Mucosa of rectum (tissue), 2 donors: ENCODE results near the gene CMTM5.
"Not testable (repeated sequence)": the region's sequence is repeated elsewhere in the genome, so short reads cannot be mapped to it uniquely, and the experiment has no call there.

ENCODE experiments used
- H3K27ac ChIP-seq, 2 donors: one replicate each; pipeline ENCODE4 v1.7.0; 2013; ENCODE audit warnings: inconsistent platforms in 2 of 2, low read depth in 2 of 2, low read length in 2 of 2
- H3K27me3 ChIP-seq, 2 donors: one replicate each; pipeline ENCODE4 v1.7.0; 2013; ENCODE audit warnings: low read length in 2 of 2; ENCODE audit not compliant: control insufficient read depth in 2 of 2, insufficient read depth in 2 of 2
- H3K36me3 ChIP-seq, 2 donors: one replicate each; pipeline ENCODE4 v1.7.0; 2013; ENCODE audit warnings: low read length in 2 of 2; ENCODE audit not compliant: control insufficient read depth in 2 of 2, insufficient read depth in 2 of 2
- H3K4me1 ChIP-seq, 2 donors: one replicate each; pipeline ENCODE4 v1.7.0; 2013; ENCODE audit warnings: low read length in 2 of 2, mild to moderate bottlenecking in 1 of 2; ENCODE audit not compliant: control insufficient read depth in 2 of 2, insufficient read depth in 2 of 2
- H3K4me3 ChIP-seq, 2 donors: one replicate each; pipeline ENCODE4 v1.7.0; 2013; ENCODE audit warnings: low read length in 2 of 2
- H3K9ac ChIP-seq, 2 donors: one replicate each; pipeline ENCODE4 v1.7.0; 2013; ENCODE audit warnings: low read length in 2 of 2, low read depth in 1 of 2, mild to moderate bottlenecking in 1 of 2
- H3K9me3 ChIP-seq, 2 donors: one replicate each; pipeline ENCODE4 v1.7.0; 2013; ENCODE audit warnings: low read length in 2 of 2; ENCODE audit not compliant: control insufficient read depth in 2 of 2
- donor health status: healthy.
- donor health status: Normal muscosa, but diverticular disease.

CMTM5 gene

DNA sequence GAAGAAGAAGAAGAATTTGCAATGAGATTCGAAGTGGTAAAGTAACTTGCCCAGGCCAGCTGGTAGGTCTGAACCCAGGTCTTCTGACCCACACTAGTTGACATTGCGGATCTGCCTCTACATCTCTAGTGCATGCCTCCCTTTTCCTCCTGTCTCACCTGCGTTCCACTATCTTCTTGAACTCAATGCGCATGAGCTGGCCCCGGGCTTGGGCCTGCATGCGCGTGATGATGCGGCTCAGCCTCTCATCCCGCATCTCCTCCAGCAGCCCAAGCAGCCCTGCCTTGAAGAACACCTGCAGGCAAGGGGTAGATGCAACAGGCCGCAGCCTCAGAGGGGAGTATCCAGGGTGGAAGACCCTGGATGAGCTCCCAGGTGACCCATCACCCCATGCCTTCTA lies 19.3 kb downstream of the CMTM5 start:
- H3K36me3 ChIP-seq, result no peaks in the 10 kb centered on the region
- no peak overlapping the region for H3K9ac ChIP-seq
- no peaks in the 10 kb centered on the region for H3K4me1 ChIP-seq
- H3K27me3 ChIP-seq, result no peaks in the 10 kb centered on the region
- no peaks in the 10 kb centered on the region for H3K9me3 ChIP-seq
- no peak overlapping the region for H3K27ac ChIP-seq
- H3K4me3 ChIP-seq, result no peak overlapping the region

- Histone ChIP-seq H3K9ac (no peak overlapping the region), H3K9me3 (no peaks in the 10 kb centered on the region), H3K27ac (no peak overlapping the region), H3K27me3 (peaks cover 0 to 3% of the 10 kb centered on the region in 2 donors), H3K36me3 (no peaks in the 10 kb centered on the region), H3K4me3 (no peak overlapping the region), H3K4me1 (no peaks in the 10 kb centered on the region)
Measured at GRCh38 chr14:23396781-23397407, 20.0 kb downstream of the CMTM5 start.

GRCh38 chr14:23398348-23398747 lies 21.5 kb downstream of the CMTM5 start:
- H3K4me3 ChIP-seq, result no peak overlapping the region
- peaks cover 0 to 3% of the 10 kb centered on the region in 2 donors for H3K27me3 ChIP-seq
- no peak overlapping the region for H3K9ac ChIP-seq
- H3K9me3 ChIP-seq, result no peaks in the 10 kb centered on the region
- H3K36me3 ChIP-seq, result no peaks in the 10 kb centered on the region
- H3K4me1 ChIP-seq, result no peaks in the 10 kb centered on the region
- H3K27ac ChIP-seq, result no peak overlapping the region

DNA sequence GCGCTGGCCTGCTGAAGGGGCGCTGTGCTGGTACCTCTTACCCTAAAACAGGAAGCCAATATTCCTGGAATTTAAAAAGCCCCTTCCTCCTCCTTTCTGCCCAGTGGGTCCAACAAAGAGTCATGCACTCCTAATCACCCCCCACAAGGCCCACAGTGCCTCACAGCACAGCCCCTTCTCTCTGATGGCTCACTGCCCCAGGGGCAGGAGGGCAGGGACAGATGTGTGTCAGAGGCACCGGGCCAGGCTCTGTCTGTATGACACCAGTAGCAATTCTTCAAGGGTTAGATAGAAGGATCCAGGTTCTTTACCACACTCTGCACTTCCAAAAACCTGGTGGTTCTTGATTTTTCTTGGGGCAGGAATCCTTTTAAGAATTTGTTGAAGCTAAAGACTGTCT lies 22.3 kb downstream of the CMTM5 start:
- Histone ChIP-seq H3K27ac (no peak overlapping the region), H3K4me3 (no peak overlapping the region), H3K36me3 (no peaks in the 10 kb centered on the region), H3K27me3 (peaks cover 0 to 6% of the 10 kb centered on the region in 2 donors), H3K9me3 (no peaks in the 10 kb centered on the region), H3K9ac (no peak overlapping the region), H3K4me1 (no peaks in the 10 kb centered on the region)

GRCh38 chr14:23399591-23399990 lies 22.7 kb downstream of the CMTM5 start:
- Histone ChIP-seq H3K27ac (no peak overlapping the region), H3K9me3 (no peaks in the 10 kb centered on the region), H3K4me3 (no peak overlapping the region), H3K27me3 (peaks cover 0 to 6% of the 10 kb centered on the region in 2 donors), H3K36me3 (no peaks in the 10 kb centered on the region), H3K9ac (no peak overlapping the region), H3K4me1 (no peaks in the 10 kb centered on the region)

DNA sequence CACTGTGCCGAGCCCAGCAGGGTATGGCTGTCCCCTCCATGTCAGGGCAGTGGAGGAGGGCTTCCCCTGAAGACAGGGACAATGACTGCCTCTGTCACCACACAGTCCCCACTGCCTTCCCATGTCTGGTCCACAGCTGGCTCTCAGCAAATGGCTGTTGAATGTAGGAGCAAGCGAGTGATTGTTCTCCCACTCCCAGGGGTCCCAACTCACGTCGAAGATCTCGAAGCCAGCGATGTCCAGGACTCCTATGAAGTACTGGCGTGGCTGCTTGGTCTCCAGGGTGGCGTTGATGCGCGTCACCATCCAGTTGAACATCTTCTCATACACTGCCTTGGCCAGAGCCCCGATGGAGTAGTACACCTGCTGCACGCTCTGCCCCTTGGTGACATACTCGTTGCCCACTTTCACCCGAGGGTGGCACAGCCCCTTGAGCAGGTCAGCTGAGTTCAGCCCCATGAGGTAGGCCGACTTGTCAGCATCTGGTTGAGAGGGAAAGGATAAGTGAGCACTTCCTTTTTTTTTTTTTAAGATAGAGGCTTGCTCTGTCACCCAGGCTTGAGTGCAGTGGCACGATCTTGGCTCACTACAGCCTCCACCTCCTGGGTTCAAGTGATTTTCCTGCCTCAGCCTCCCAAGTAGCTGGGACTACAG lies 23.8 kb downstream of the CMTM5 start:
- not testable (repeated sequence) for H3K36me3 ChIP-seq, H3K4me1 ChIP-seq, H3K4me3 ChIP-seq, H3K9me3 ChIP-seq, H3K27me3 ChIP-seq, H3K9ac ChIP-seq, H3K27ac ChIP-seq

DNA sequence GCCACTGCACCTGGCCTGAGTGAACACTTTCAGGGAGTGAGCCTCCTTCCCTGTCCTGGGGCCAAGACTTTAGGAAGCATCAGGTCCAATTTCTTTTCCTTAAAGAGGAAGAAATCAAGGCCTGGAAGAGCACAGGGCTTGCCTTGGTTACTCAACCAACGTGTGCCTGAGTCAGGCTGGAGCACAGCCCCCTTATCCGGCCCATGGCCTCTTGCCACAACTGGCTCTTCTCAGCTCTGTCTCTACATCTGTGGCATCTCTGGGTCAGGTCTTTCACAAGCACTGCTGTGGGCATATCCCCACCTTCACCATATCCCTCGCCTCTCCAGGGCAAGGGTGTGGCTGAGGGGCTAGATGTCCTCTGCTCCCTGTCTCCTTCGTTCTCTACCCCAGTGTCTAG lies 24.4 kb downstream of the CMTM5 start:
- H3K9me3 ChIP-seq, result no peaks in the 10 kb centered on the region
- H3K27me3 ChIP-seq, result peaks cover 0 to 6% of the 10 kb centered on the region in 2 donors
- no peak overlapping the region for H3K4me3 ChIP-seq
- no peaks in the 10 kb centered on the region for H3K4me1 ChIP-seq
- H3K9ac ChIP-seq, result no peak overlapping the region
- no peak overlapping the region for H3K27ac ChIP-seq
- H3K36me3 ChIP-seq, result no peaks in the 10 kb centered on the region

GRCh38 chr14:23402296-23403138 lies 25.7 kb downstream of the CMTM5 start:
- H3K4me1 ChIP-seq, result no peaks in the 10 kb centered on the region
- H3K27ac ChIP-seq, result no peak overlapping the region
- peaks cover 0 to 6% of the 10 kb centered on the region in 2 donors for H3K27me3 ChIP-seq
- H3K9me3 ChIP-seq, result no peaks in the 10 kb centered on the region
- no peak overlapping the region for H3K9ac ChIP-seq
- H3K4me3 ChIP-seq, result no peak overlapping the region
- H3K36me3 ChIP-seq, result no peaks in the 10 kb centered on the region

DNA sequence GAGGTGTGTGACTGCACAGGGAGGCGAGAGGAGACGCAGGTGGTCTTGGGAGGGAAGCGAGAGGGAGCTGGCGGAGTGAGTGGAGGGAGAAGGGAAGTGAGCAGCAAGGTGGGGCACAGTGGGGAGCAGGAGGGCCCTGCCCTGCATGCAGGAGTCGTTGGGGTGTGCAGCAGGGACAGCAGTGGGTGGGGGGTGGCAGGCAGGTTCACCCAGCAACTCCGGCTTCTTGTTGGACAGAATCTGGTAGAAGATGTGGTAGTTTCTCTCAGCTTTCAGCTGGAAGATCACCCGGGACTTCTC lies 26.2 kb downstream of the CMTM5 start:
- peaks cover 0 to 6% of the 10 kb centered on the region in 2 donors for H3K27me3 ChIP-seq
- H3K4me1 ChIP-seq, result no peaks in the 10 kb centered on the region
- no peak overlapping the region for H3K27ac ChIP-seq
- H3K9me3 ChIP-seq, result no peaks in the 10 kb centered on the region
- no peaks in the 10 kb centered on the region for H3K36me3 ChIP-seq
- H3K4me3 ChIP-seq, result no peak overlapping the region
- H3K9ac ChIP-seq, result no peak overlapping the region

GRCh38 chr14:23403908-23404307 lies 27.1 kb downstream of the CMTM5 start:
- H3K9ac ChIP-seq, result no peak overlapping the region

More at GRCh38 chr14:23403908-23404307, 27.1 kb downstream of the CMTM5 start:
- Histone ChIP-seq H3K9me3 (no peaks in the 10 kb centered on the region), H3K27ac (no peak overlapping the region), H3K4me3 (no peak overlapping the region), H3K36me3 (no peaks in the 10 kb centered on the region), H3K4me1 (no peaks in the 10 kb centered on the region), H3K27me3 (peaks cover 0 to 6% of the 10 kb centered on the region in 2 donors)
